SIG-M5 (cell line): Measurements from ENCODE around the gene SMS.
"Not testable (repeated sequence)": the region's sequence is repeated elsewhere in the genome, so short reads cannot be mapped to it uniquely, and the experiment has no call there.

Source experiments
- DNase-seq: peaks from one replicate; lab custom pipeline; 2025; lab: John Stamatoyannopoulos, UW

Gene SMS

GRCh38 chrX:21950557-21950956 is 10.0 kb downstream of the SMS start:
- not testable (repeated sequence) for DNase-seq

GRCh38 chrX:21952624-21953023 is 12.1 kb downstream of the SMS start:
- DNase-seq: no peak

GRCh38 chrX:21953195-21953830 is 12.8 kb downstream of the SMS start:
- DNase-seq: not testable (repeated sequence)

- DNase-seq: no peak
These were observed 15.1 kb downstream of the SMS start for GRCh38 chrX:21955403-21956189.

- no peak for DNase-seq
These were observed 16.3 kb downstream of the SMS start for GRCh38 chrX:21956783-21957182.

GRCh38 chrX:21958187-21958586 is 17.7 kb downstream of the SMS start:
- DNase-seq: no peak

GRCh38 chrX:21958916-21959315 is 18.4 kb downstream of the SMS start:
- peak; percentile 8 for DNase-seq

- DNase-seq: no peak
These were observed 19.0 kb downstream of the SMS start for GRCh38 chrX:21959362-21960051.

GRCh38 chrX:21960569-21961541 is 20.3 kb downstream of the SMS start:
- DNase-seq: no peak

GRCh38 chrX:21962361-21962760 is 21.9 kb downstream of the SMS start:
- DNase-seq: no peak

- DNase-seq: no peak
These were observed 22.8 kb downstream of the SMS start for GRCh38 chrX:21963269-21963668.

- DNase-seq: no peak
These were observed 23.4 kb downstream of the SMS start for GRCh38 chrX:21963731-21964405.

GRCh38 chrX:21966866-21967265 is 26.4 kb downstream of the SMS start:
- no peak for DNase-seq

- no peak for DNase-seq
These were observed 27.8 kb downstream of the SMS start for GRCh38 chrX:21968333-21968732.

- DNase-seq: no peak
These were observed 29.8 kb downstream of the SMS start for GRCh38 chrX:21970326-21970725.

GRCh38 chrX:21972046-21972445 is 31.5 kb downstream of the SMS start:
- no peak for DNase-seq

- no peak for DNase-seq
These were observed 32.2 kb downstream of the SMS start for GRCh38 chrX:21972721-21973120.

- no peak for DNase-seq
These were observed 33.0 kb downstream of the SMS start for GRCh38 chrX:21973321-21974010.

- DNase-seq: no peak
These were observed 33.5 kb downstream of the SMS start for GRCh38 chrX:21974011-21974385.

- no peak for DNase-seq
These were observed 34.7 kb downstream of the SMS start for GRCh38 chrX:21975242-21975641.

GRCh38 chrX:21975812-21976211 is 35.3 kb downstream of the SMS start:
- no peak for DNase-seq
